Skeletal muscle tissue (tissue), 4 donors: ENCODE measurements around the gene NYAP2. TPM values are rescaled to one million over a fixed set of nuclear protein-coding genes. Genes with fewer than 3 reads are reported as not detected.

Experiments used
- H3K27ac ChIP-seq: one replicate; pipeline ENCODE4 v1.7.0; 2013; ENCODE audit warnings: mild to moderate bottlenecking, low read depth, low read length, inconsistent platforms
- H3K27me3 ChIP-seq, 3 donors: one replicate each; pipeline ENCODE4 v1.7.0; 2013; ENCODE audit warnings: low read length in 3 of 3; ENCODE audit not compliant: control insufficient read depth in 3 of 3, insufficient read depth in 3 of 3
- H3K36me3 ChIP-seq, 3 donors: one replicate each; pipeline ENCODE4 v1.7.0; 2013; ENCODE audit warnings: low read length in 3 of 3; ENCODE audit not compliant: control insufficient read depth in 3 of 3, insufficient read depth in 3 of 3
- H3K4me1 ChIP-seq, 3 donors: one replicate each; pipeline ENCODE4 v1.7.0; 2013; ENCODE audit warnings: low read length in 3 of 3, mild to moderate bottlenecking in 3 of 3; ENCODE audit not compliant: control insufficient read depth in 3 of 3, insufficient read depth in 3 of 3
- H3K4me3 ChIP-seq, 3 donors: one replicate each; pipeline ENCODE4 v1.7.0; 2013; ENCODE audit warnings: low read length in 3 of 3
- H3K9ac ChIP-seq, 3 donors: one replicate each; pipeline ENCODE4 v1.7.0; 2013; ENCODE audit warnings: low read length in 3 of 3, mild to moderate bottlenecking in 3 of 3, moderate library complexity in 2 of 3, low read depth in 1 of 3
- H3K9me3 ChIP-seq, 3 donors: one replicate each; pipeline ENCODE4 v1.7.0; 2013; ENCODE audit warnings: low read length in 3 of 3; ENCODE audit not compliant: control insufficient read depth in 3 of 3
- total RNA-seq: library from RNA; depleted of rRNA; stranded (reverse); fragments of >200 nt; gene quantifications from one replicate; pipeline ENCODE4 v1.2.3, GENCODE V29; 2014
- donor health status: Osteomylitis.

Gene NYAP2
- total RNA-seq, 1 donor from 2014 or later, result 0.52 TPM

DNA sequence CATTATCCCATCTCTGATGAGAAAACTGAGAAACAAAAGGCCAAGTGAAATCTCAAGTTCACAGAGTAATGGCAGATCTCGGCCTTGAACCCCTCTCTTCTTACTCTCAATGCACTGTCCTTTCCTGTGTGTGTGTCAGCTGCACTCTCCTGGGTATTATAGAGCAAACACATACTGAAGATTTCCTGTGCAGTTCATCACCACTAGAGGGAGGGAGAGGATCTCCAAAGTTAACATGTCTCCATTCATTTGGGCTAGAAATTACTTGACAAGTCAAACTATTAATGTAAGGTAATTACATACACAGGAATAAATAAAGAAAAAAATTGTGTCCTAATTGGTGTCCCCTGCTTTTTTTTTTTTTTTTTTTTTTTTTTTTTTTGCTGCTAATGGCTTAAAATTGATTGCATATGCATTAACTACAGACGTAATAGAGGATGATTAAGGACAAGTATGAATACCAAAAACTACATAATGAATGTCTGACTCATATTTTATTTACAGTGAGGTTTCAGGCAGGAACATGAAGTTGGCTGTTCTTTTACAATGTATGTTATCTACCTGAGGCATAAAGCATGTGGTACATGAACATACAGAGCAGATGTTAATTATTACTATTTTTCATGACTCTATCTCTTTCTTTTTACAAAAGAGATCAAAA is 269.2 kb downstream of the NYAP2 start:
- H3K9ac ChIP-seq, result no peak overlapping the region
- peaks cover 0 to 5% (median 0%) of the 10 kb centered on the region in 3 donors for H3K4me1 ChIP-seq
- H3K27me3 ChIP-seq, result no peaks in the 10 kb centered on the region
- H3K4me3 ChIP-seq, result no peak overlapping the region
- no peak overlapping the region for H3K27ac ChIP-seq
- no peaks in the 10 kb centered on the region for H3K36me3 ChIP-seq
- no peaks in the 10 kb centered on the region for H3K9me3 ChIP-seq

GRCh38 chr2:225670111-225670974 is 270.8 kb downstream of the NYAP2 start:
- Histone ChIP-seq H3K36me3 (no peaks in the 10 kb centered on the region), H3K4me1 (peaks cover 0 to 5% (median 0%) of the 10 kb centered on the region in 3 donors), H3K4me3 (no peak overlapping the region), H3K9ac (no peak overlapping the region), H3K27ac (no peak overlapping the region), H3K9me3 (no peaks in the 10 kb centered on the region), H3K27me3 (no peaks in the 10 kb centered on the region)

DNA sequence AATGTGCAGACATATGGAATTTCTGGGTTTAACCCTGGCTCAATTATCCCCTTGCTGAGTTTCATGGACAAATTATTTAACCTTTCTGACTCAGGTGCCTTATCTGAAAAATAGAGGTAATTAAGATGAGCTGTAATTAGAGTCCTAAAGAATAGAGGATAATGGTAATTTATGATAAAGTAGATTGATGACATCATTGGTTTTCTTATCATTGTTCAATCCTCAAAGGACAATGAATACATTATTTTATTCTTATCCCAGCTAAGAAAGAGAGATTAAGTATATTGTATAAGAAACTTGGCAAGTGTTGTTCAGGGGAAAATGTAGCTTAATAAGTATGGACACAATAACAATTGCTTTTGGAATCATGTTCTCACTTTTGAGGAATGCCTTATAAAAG is 279.3 kb downstream of the NYAP2 start:
- H3K4me1 ChIP-seq, result no peaks in the 10 kb centered on the region
- H3K4me3 ChIP-seq, result no peak overlapping the region
- H3K27ac ChIP-seq, result no peak overlapping the region
- no peaks in the 10 kb centered on the region for H3K36me3 ChIP-seq
- no peaks in the 10 kb centered on the region for H3K27me3 ChIP-seq
- no peaks in the 10 kb centered on the region for H3K9me3 ChIP-seq
- H3K9ac ChIP-seq, result no peak overlapping the region

GRCh38 chr2:225683258-225683657 is 283.7 kb downstream of the NYAP2 start:
- Histone ChIP-seq H3K9me3 (no peaks in the 10 kb centered on the region), H3K27me3 (no peaks in the 10 kb centered on the region), H3K27ac (no peak overlapping the region), H3K36me3 (no peaks in the 10 kb centered on the region), H3K4me1 (no peaks in the 10 kb centered on the region), H3K4me3 (no peak overlapping the region), H3K9ac (no peak overlapping the region)

DNA sequence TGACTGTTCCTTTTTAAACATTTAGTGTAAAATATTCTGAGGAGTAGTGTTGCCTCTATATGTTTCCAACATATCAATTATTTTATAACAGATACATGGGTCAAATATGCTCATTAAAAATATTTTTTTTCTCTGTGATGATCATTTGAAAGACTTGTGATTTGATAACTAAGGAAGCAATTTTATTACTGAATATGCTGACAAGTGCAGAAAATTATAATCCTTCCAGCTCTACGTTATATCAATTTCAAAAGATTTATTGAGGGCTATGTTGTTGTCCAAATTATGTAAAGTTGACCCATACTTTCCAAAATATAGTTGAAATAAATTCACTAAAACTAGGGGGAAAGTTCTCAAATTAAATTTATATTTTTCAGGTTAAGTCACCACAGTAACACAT is 290.6 kb downstream of the NYAP2 start:
- Histone ChIP-seq H3K36me3 (no peaks in the 10 kb centered on the region), H3K4me1 (no peaks in the 10 kb centered on the region), H3K9ac (no peak overlapping the region), H3K9me3 (no peaks in the 10 kb centered on the region), H3K27me3 (no peaks in the 10 kb centered on the region), H3K4me3 (no peak overlapping the region), H3K27ac (no peak overlapping the region)

DNA sequence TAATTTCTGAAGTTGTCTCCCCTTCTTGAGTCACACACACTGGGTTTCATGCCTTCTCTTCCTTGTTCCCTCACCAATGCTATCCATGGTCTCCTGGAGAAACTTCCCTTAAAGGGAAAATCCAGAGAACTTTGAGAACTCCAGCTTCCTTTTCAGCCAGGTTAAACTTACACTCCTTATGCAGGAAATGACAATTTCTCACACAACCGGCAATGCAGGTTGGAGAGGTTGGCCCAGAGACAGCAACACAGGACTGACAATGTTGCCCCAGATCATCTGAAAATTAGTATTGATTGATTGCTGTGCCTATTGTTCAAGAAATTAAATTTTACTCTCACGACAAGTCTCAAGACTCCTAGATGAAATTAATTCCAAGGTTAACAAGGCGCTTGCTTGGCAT is 292.2 kb downstream of the NYAP2 start:
- Histone ChIP-seq H3K27me3 (no peaks in the 10 kb centered on the region), H3K27ac (no peak overlapping the region)

DNA sequence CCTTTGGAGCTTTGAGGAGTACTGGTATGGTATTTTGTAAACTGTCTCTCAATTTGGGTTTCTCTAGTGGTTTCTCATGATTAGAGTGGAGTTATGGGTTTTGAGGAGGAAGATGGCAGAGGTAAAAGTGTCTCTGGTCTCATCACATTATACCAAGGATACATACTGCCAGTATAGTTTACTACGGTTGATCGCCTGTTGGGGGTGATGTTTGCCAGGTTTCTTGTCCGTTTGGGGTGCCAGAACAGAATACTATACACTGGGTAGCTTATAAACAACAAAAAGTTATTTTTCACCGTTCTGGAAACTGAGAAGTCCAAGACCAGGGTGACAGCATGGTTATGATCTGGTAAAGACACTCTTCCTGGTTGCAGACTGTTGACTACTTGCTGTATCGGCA is 293.7 kb downstream of the NYAP2 start:
- H3K9me3 ChIP-seq, result no peaks in the 10 kb centered on the region
- no peaks in the 10 kb centered on the region for H3K4me1 ChIP-seq
- no peak overlapping the region for H3K27ac ChIP-seq
- no peak overlapping the region for H3K9ac ChIP-seq
- H3K36me3 ChIP-seq, result no peaks in the 10 kb centered on the region
- H3K27me3 ChIP-seq, result no peaks in the 10 kb centered on the region
- no peak overlapping the region for H3K4me3 ChIP-seq

More for the DNA sequence above, 292.2 kb downstream of the NYAP2 start:
- H3K4me3 ChIP-seq, result no peak overlapping the region
- H3K4me1 ChIP-seq, result no peaks in the 10 kb centered on the region
- no peaks in the 10 kb centered on the region for H3K36me3 ChIP-seq
- H3K9me3 ChIP-seq, result no peaks in the 10 kb centered on the region
- H3K9ac ChIP-seq, result no peak overlapping the region

- Histone ChIP-seq H3K27me3 (no peaks in the 10 kb centered on the region), H3K4me3 (no peak overlapping the region)
Measured at GRCh38 chr2:225694664-225695063, 295.2 kb downstream of the NYAP2 start.

GRCh38 chr2:225697936-225698335 is 298.4 kb downstream of the NYAP2 start:
- Histone ChIP-seq H3K27ac (no peak overlapping the region), H3K27me3 (no peaks in the 10 kb centered on the region), H3K4me3 (no peak overlapping the region)

More at GRCh38 chr2:225694664-225695063, 295.2 kb downstream of the NYAP2 start:
- Histone ChIP-seq H3K36me3 (no peaks in the 10 kb centered on the region), H3K27ac (no peak overlapping the region), H3K9me3 (no peaks in the 10 kb centered on the region), H3K4me1 (no peaks in the 10 kb centered on the region), H3K9ac (no peak overlapping the region)

More at GRCh38 chr2:225697936-225698335, 298.4 kb downstream of the NYAP2 start:
- H3K9ac ChIP-seq, result no peak overlapping the region
- no peaks in the 10 kb centered on the region for H3K36me3 ChIP-seq
- no peaks in the 10 kb centered on the region for H3K9me3 ChIP-seq
- no peaks in the 10 kb centered on the region for H3K4me1 ChIP-seq
